Measurements from ENCODE around the gene TTC23L. TPM values are rescaled to one million over a fixed set of nuclear protein-coding genes. Genes with fewer than 3 reads are reported as not detected.
A peak's percentile ranks its signal among the peaks of the same experiment; 100 is the strongest.

The TTC23L gene
- total and polyA plus RNA-seq, 4 donors = 0.51 to 4.4 (median 1.1) TPM

DNA sequence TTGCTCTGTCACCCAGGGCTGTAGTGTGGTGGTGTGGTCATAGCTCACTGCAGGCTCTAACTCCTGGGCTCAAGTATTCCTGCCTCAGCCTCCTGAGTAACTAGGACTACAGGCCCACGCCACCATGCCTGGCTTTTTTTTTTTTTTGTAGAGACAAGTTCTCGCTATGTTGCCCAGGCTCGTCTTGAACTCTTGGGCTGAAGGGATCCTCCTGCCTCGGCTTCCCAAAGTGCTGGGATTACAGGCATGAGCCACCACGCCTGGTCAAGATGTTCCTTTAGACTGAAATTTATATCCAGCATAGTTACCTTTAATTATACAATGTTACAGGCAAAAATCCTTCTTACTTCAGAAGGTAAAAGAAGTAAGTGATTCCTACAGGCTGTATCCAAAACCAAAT is 88.8 kb downstream of the TTC23L start:
- TF ChIP-seq, protein P1, sequence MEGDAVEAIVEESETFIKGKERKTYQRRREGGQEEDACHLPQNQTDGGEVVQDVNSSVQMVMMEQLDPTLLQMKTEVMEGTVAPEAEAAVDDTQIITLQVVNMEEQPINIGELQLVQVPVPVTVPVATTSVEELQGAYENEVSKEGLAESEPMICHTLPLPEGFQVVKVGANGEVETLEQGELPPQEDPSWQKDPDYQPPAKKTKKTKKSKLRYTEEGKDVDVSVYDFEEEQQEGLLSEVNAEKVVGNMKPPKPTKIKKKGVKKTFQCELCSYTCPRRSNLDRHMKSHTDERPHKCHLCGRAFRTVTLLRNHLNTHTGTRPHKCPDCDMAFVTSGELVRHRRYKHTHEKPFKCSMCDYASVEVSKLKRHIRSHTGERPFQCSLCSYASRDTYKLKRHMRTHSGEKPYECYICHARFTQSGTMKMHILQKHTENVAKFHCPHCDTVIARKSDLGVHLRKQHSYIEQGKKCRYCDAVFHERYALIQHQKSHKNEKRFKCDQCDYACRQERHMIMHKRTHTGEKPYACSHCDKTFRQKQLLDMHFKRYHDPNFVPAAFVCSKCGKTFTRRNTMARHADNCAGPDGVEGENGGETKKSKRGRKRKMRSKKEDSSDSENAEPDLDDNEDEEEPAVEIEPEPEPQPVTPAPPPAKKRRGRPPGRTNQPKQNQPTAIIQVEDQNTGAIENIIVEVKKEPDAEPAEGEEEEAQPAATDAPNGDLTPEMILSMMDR (IDR thresholded peaks at IDR 0.05; ENCODE audit: control extremely low read depth, extremely low read depth) = no peak
- whole genome bisulfite sequencing, 2 donors = 94 to 99% methylated on average over 5 of the region's 5 CpGs
- no peak overlapping the region for H3K4me3 ChIP-seq
- DNase-seq = no peak
- H3K9me3 ChIP-seq (ENCODE audit: control insufficient read depth in 4 of 4, insufficient read depth in 3 of 4, low read length in 3 of 4) = no peaks in the 10 kb centered on the region
- H3K36me3 ChIP-seq (ENCODE audit: control insufficient read depth in 4 of 4, insufficient read depth in 4 of 4, low read length in 4 of 4) = peaks cover 6 to 17% (median 15%) of the 10 kb centered on the region in 4 donors
- H3K4me1 ChIP-seq (ENCODE audit: control insufficient read depth in 5 of 5, insufficient read depth in 5 of 5, low read length in 5 of 5) = peaks cover 2 to 14% (median 11%) of the 10 kb centered on the region in 5 donors
- no peaks in the 10 kb centered on the region for H3K27me3 ChIP-seq (ENCODE audit: control insufficient read depth in 3 of 3, insufficient read depth in 3 of 3, low read length in 2 of 3)
- no peak for ATAC-seq (ENCODE audit: insufficient read depth, low FRiP score)
- H3K9ac ChIP-seq (ENCODE audit: insufficient read depth in 1 of 2, low read length in 2 of 2) = no peak overlapping the region
- H3K27ac ChIP-seq (ENCODE audit: low read depth in 1 of 2, low read length in 1 of 2) = no peak overlapping the region

DNA sequence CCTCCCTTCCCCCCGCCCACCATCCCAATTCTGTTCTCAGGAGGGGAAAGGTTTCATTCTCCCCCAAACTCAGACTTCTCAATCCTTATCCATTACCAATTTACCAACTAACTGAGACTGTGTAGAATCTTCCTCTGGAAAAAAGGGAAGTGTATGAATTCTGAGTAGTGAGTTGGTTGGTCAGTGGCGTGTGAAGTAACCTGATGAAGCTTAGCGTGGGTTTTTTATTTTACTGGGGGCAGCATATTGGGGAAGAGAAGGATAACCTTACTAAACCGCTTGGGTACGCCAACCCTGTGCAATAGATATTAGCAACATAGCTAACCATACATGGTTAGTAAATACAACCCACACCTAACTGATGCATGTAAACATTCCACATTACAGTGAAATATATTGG is 89.3 kb downstream of the TTC23L start:
- no peak overlapping the region for H3K27ac ChIP-seq (ENCODE audit: low read depth in 1 of 2, low read length in 1 of 2)
- peaks cover 3 to 14% (median 11%) of the 10 kb centered on the region in 5 donors for H3K4me1 ChIP-seq (ENCODE audit: control insufficient read depth in 5 of 5, insufficient read depth in 5 of 5, low read length in 5 of 5)
- H3K4me3 ChIP-seq = no peak overlapping the region
- H3K36me3 ChIP-seq (ENCODE audit: control insufficient read depth in 4 of 4, insufficient read depth in 4 of 4, low read length in 4 of 4) = peaks cover 6 to 15% (median 13%) of the 10 kb centered on the region in 4 donors
- no peaks in the 10 kb centered on the region for H3K9me3 ChIP-seq (ENCODE audit: control insufficient read depth in 4 of 4, insufficient read depth in 3 of 4, low read length in 3 of 4)
- no peaks in the 10 kb centered on the region for H3K27me3 ChIP-seq (ENCODE audit: control insufficient read depth in 3 of 3, insufficient read depth in 3 of 3, low read length in 2 of 3)
- no peak for ATAC-seq (ENCODE audit: insufficient read depth, low FRiP score)
- DNase-seq = no peak
- WGBS, 2 donors = 54 to 72% methylated on average over 5 of the region's 5 CpGs
- no peak overlapping the region for H3K9ac ChIP-seq (ENCODE audit: insufficient read depth in 1 of 2, low read length in 2 of 2)
- TF ChIP-seq, protein P1 (IDR thresholded peaks at IDR 0.05; ENCODE audit: control extremely low read depth, extremely low read depth) = no peak

DNA sequence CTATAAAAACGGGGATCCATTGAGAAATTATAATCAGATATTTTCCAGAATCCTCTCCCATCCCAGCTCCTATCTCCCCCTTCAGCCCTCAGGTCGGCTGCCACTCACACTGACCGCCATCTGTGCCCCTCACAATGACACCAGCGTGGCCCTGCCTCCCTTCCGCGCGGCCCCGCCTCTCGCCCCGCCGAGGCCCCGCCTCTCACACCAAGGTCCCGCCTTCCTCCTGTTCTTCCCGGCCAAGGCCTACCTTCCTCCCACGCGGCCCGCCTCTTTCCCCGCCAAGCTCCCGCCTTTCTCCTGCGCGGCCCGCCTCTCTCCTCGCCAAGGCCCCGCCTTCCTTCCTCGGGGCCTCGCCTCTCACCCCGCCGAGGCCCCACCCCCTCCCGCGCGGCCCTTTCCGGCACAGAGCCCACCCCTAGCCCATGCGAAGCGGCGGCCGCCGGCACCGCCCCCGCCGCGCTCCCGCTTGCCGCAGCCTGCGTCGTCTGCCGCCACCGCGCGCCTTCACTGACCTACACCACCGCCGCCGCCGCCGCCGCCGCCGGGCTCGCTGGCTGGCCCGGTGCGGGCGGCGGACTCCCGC is 90.3 kb downstream of the TTC23L start, which contains the start of gene DNAJC21:
DNAJC21 (plus strand) TSS at position 426 of the 586 bp plus-strand sequence. CDS start 261 bp downstream, outside the sequence.
- Histone ChIP-seq H3K4me1 (ENCODE audit: control insufficient read depth in 5 of 5, insufficient read depth in 5 of 5, low read length in 5 of 5) (peaks cover 3 to 14% (median 11%) of the 10 kb centered on the region in 5 donors), H3K9ac (ENCODE audit: insufficient read depth in 1 of 2, low read length in 2 of 2) (peak within 1 kb of the TSS; percentile 81 to 85), H3K4me3 (peak within 1 kb of the TSS; percentile 73), H3K36me3 (ENCODE audit: control insufficient read depth in 4 of 4, insufficient read depth in 4 of 4, low read length in 4 of 4) (peaks cover 5 to 12% (median 9%) of the 10 kb centered on the region in 4 donors), H3K27ac (ENCODE audit: low read depth in 1 of 2, low read length in 1 of 2) (peak within 1 kb of the TSS; percentile 91 to 93), H3K9me3 (ENCODE audit: control insufficient read depth in 4 of 4, insufficient read depth in 3 of 4, low read length in 3 of 4) (no peaks in the 10 kb centered on the region), H3K27me3 (ENCODE audit: control insufficient read depth in 3 of 3, insufficient read depth in 3 of 3, low read length in 2 of 3) (no peaks in the 10 kb centered on the region)
- DNase-seq = peak; percentile 98 to 99 (median 99)
- TF ChIP-seq, protein P1 (IDR thresholded peaks at IDR 0.05; ENCODE audit: control extremely low read depth, extremely low read depth) = no peak
- peak; percentile 95 for ATAC-seq (ENCODE audit: insufficient read depth, low FRiP score)
- WGBS, 2 donors = 0 to 1% methylated on average over 47 to 63 of the region's 63 CpGs
